Calu3 (cell line): ENCODE data around the gene NEXN. TPM values are rescaled to one million over a fixed set of nuclear protein-coding genes. Genes with fewer than 3 reads are reported as not detected.

Source experiments
- BruUV-seq: library from RNA; stranded (reverse); fragments of 400-500 nt; replicated peaks from 2 replicates; lab custom pipeline; 2021; lab: Mats Ljungman, UMichigan
- CTCF ChIA-PET: fragments of 300-600 bp; sonication (Branson Sonifier 250); formaldehyde crosslinking; loops from one replicate; lab custom pipeline; 2022; ENCODE audit warnings: antibody characterized with exemption; lab: Charles Lee
- DNase-seq: peaks from one replicate; pipeline ENCODE4 v3.0.0; 2022
- H3K27ac Mint-ChIP-seq: one replicate; pipeline ENCODE4 v1.8.0; 2022; ENCODE audit warnings: mixed read lengths; ENCODE audit not compliant: unreplicated experiment
- H3K27me3 Mint-ChIP-seq: one replicate; pipeline ENCODE4 v1.8.0; 2022; ENCODE audit warnings: mixed read lengths; ENCODE audit not compliant: unreplicated experiment
- H3K36me3 Mint-ChIP-seq: one replicate; pipeline ENCODE4 v1.8.0; 2022; ENCODE audit warnings: mild to moderate bottlenecking, moderate library complexity, mixed read lengths; ENCODE audit not compliant: insufficient read depth, unreplicated experiment
- H3K4me1 Mint-ChIP-seq: one replicate; pipeline ENCODE4 v1.8.0; 2022; ENCODE audit warnings: mild to moderate bottlenecking, low read depth, mixed read lengths; ENCODE audit not compliant: unreplicated experiment
- H3K4me3 Mint-ChIP-seq: one replicate; pipeline ENCODE4 v1.8.0; 2022; ENCODE audit warnings: mild to moderate bottlenecking, low read depth, moderate library complexity, mixed read lengths; ENCODE audit not compliant: unreplicated experiment
- H3K9me3 Mint-ChIP-seq: one replicate; pipeline ENCODE4 v1.8.0; 2022; ENCODE audit warnings: low read depth, mixed read lengths; ENCODE audit not compliant: unreplicated experiment
- intact Hi-C: fragments of 100-400 bp; cut with micrococcal nuclease; formaldehyde crosslinking; loops from one replicate; pipeline ENCODE4 v1.10.0; 2022; ENCODE audit not compliant: unreplicated experiment
- total RNA-seq: library from RNA; stranded (reverse); gene quantifications from 2 replicates; pipeline ENCODE4 v1.2.3, GENCODE V29; 2022
- TF ChIP-seq, protein P1 (sequence below): fragments of 200-600 bp; IDR thresholded peaks from one replicate; pipeline ENCODE4 v1.8.0; 2022; ENCODE audit warnings: antibody characterized with exemption; ENCODE audit not compliant: unreplicated experiment

The NEXN gene
- total RNA-seq, 1 experiment from 2014 or later, result 2.0 TPM

DNA sequence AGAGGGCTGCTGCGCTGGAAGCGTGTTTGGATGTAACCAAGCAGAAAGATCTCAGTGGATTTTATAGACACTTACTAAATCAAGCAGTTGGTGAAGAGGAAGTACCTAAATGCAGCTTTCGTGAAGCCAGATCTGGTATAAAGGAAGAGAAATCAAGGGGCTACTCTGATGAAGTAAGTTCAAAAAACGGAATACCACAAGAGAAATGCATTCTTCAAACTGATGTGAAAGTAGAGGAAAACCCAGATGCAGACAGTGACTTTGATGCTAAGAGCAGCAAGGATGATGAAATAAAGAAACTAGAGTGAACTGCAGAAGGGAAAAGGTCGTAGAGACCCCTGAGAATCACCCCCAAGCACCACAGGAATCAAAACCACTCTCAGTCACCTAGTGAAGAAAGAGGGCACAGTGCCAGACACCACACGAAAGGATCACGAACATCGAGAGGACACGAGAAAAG is 40.8 kb upstream of the NEXN start:
- TF ChIP-seq, protein P1, sequence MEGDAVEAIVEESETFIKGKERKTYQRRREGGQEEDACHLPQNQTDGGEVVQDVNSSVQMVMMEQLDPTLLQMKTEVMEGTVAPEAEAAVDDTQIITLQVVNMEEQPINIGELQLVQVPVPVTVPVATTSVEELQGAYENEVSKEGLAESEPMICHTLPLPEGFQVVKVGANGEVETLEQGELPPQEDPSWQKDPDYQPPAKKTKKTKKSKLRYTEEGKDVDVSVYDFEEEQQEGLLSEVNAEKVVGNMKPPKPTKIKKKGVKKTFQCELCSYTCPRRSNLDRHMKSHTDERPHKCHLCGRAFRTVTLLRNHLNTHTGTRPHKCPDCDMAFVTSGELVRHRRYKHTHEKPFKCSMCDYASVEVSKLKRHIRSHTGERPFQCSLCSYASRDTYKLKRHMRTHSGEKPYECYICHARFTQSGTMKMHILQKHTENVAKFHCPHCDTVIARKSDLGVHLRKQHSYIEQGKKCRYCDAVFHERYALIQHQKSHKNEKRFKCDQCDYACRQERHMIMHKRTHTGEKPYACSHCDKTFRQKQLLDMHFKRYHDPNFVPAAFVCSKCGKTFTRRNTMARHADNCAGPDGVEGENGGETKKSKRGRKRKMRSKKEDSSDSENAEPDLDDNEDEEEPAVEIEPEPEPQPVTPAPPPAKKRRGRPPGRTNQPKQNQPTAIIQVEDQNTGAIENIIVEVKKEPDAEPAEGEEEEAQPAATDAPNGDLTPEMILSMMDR, result no peak
- DNase-seq, result no peak
- no peaks in the 10 kb centered on the region for H3K36me3 Mint-ChIP-seq
- H3K9me3 Mint-ChIP-seq, result no peaks in the 10 kb centered on the region
- H3K4me1 Mint-ChIP-seq, result no peaks in the 10 kb centered on the region
- no peaks in the 10 kb centered on the region for H3K27me3 Mint-ChIP-seq
- intact Hi-C loops, result no loop called here
- no TSS peak for BruUV-seq
- H3K4me3 Mint-ChIP-seq, result no peak overlapping the region
- CTCF ChIA-PET, result interaction anchor here (0.7 kb wide), 1 partner anchor 508 kb away, joined by 3 read pairs; no protein-coding TSS in a partner anchor
- H3K27ac Mint-ChIP-seq, result no peak overlapping the region

DNA sequence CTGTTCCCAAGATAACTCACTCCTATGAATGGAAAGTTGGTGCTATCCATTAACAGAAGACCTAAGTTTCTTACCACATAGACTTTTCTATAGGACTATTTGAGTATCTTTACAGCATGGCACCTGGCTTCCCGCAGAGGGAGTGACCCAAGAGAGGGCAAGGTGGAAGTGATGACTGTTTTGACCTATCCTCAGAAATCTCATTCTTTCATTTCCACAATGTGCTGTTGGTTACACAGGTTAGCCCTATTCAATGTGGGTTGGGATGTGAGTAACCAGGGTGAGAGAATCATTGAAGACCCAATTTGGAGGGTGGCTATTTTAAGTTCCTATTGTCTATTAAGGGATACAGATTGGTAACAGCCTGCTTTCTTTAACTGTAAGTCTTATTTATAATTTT is 38.3 kb upstream of the NEXN start:
- Mint-ChIP-seq H3K36me3 (no peaks in the 10 kb centered on the region), H3K4me3 (no peak overlapping the region), H3K9me3 (peaks cover 1% of the 10 kb centered on the region), H3K27me3 (no peaks in the 10 kb centered on the region), H3K4me1 (no peaks in the 10 kb centered on the region), H3K27ac (no peak overlapping the region)
- TF ChIP-seq, protein P1, result no peak
- BruUV-seq, result no TSS peak
- no peak for DNase-seq
- CTCF ChIA-PET, result no interaction called here
- intact Hi-C loops, result no loop called here

DNA sequence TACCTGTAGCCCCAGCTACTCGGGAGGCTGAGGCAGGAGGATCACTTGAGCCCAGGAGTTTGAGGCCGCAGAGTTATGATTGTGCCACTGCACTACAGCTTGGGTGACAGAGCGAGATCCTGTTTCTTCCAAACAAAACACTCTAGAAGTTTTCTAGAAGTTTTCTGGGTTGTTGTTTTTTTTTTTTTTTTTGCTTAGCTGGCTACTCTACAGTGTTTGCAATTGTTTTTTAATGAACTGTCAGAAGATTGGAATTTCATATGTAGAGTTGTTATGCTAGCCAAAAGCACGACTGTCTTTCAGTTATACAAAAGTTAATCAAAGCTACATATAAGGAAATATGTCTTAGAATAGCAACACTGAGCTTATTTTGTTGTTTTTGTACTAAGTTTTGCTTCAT is 30.9 kb upstream of the NEXN start:
- Mint-ChIP-seq H3K4me1 (no peaks in the 10 kb centered on the region), H3K4me3 (no peak overlapping the region), H3K9me3 (peaks cover 3% of the 10 kb centered on the region), H3K27ac (no peak overlapping the region), H3K27me3 (no peaks in the 10 kb centered on the region), H3K36me3 (peaks cover 4% of the 10 kb centered on the region)
- TF ChIP-seq, protein P1, result no peak
- intact Hi-C loops, result no loop called here
- no peak for DNase-seq
- CTCF ChIA-PET, result interaction anchor here (0.6 kb wide), 1 partner anchor 1375 kb away, joined by 5 read pairs; no protein-coding TSS in a partner anchor
- BruUV-seq, result no TSS peak

DNA sequence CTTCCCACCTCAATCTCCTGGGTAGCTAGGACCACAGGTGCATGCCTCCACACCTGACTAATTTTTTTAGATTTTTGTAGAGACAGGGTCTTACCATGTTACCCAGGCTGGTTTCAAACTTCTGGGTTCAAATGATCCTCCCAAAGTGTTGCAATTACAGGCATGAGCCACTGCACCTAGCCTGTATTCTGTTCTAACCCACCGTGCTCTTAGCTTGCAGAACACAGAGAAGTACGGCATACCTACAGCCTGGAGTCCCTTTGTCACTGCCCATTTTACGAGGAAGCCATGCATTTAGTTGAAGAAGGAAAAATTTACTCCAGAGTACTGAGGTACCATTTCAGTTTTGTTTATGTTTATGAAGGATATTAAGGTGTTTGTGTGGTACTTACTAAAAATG is 29.7 kb upstream of the NEXN start:
- Mint-ChIP-seq H3K4me1 (no peaks in the 10 kb centered on the region), H3K4me3 (no peak overlapping the region), H3K36me3 (peaks cover 7% of the 10 kb centered on the region), H3K9me3 (peaks cover 3% of the 10 kb centered on the region), H3K27me3 (no peaks in the 10 kb centered on the region), H3K27ac (no peak overlapping the region)
- TF ChIP-seq, protein P1, result no peak
- CTCF ChIA-PET, result no interaction called here
- intact Hi-C loops, result no loop called here
- DNase-seq, result no peak
- no TSS peak for BruUV-seq
